ENCODE measurements around the gene VAT1.
A peak's percentile ranks its signal among the peaks of the same experiment; 100 is the strongest.

The VAT1 gene

DNA sequence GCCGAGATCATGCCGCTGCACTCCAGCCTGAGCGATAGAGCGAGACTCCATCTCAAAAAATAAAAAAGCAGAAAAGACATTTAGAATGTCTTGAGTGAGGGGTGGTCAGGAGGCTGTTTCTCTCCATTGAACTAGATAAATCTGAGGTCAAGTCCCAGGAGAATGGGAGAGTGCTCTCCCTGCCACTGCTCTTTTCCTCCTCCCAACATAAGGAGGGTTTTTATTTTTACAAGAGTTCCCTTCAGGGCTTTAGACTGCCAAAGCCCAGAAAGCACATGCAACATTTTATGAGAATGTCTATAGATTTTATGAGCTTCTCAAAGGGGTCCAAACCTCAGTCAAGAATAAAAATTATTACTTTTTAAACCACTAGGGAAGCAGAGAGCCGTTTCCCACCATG lies 4.4 kb upstream of the VAT1 start:
- no peak for DNase-seq

DNA sequence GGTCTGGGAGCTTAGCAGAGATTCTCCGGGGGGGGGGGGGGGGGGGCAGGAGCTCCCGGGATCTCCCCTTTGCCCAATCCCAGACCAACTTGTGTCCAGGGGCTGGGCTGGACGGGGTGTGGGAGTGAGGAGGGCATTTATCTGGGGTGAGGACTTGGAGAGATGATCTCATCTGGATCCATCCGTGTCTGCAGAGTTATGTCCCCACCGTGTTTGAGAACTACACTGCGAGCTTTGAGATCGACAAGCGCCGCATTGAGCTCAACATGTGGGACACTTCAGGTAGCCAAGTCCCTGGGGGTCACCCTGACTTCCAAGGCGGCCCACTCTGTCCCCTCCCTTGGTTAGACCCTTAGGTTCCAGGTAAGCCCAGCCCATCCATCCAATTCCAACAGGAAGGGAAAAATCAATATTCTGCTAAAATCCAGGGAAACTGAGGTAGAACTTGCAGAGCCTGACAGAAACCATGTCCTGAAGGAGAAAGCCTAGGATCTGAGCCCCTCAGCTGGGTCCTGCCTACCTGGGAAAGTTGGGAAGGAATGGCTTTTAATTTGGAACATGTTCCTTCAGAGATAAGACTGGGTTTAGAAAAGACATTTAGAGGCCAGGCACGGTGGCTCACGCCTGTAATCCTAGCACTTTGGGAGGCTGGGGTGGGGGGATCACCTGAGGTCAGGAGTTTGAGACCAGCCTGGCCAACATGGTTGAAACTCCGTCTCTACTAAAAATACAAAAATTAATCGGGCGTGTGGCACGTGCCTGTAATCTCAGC lies 3.8 kb upstream of the VAT1 start:
- DNase-seq: no peak

DNA sequence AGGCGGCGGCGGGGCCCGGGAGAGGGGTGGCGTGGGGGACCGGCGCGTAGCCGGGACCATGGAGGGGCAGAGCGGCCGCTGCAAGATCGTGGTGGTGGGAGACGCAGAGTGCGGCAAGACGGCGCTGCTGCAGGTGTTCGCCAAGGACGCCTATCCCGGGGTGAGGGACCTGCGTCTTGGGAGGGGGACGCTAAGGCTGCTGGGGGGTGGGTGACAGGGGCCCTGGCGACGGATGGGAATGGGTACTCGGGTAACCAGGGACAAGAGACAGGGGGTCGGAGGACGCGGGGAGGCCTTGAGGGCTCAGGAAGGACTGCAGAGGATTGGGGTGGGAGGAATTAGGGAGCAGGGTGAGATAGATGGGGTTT lies 3.1 kb upstream of the VAT1 start:
- no peak for DNase-seq

- DNase-seq: peak; percentile 78 to 81
Measured at GRCh38 chr17:43024407-43025289, 2.5 kb upstream of the VAT1 start, which contains the start of gene RND2. RND2 (plus strand) TSS chr17:43025231; CDS start chr17:43025348, 117 bp downstream.

- DNase-seq: peak in 1 of 2 donors; percentile 43
Measured at GRCh38 chr17:43020789-43021740, 1.1 kb downstream of the VAT1 start.

- no peak for DNase-seq
Measured at GRCh38 chr17:43020030-43020621, 2.1 kb downstream of the VAT1 start.

- DNase-seq: no peak
Measured at GRCh38 chr17:43019418-43019817, 2.8 kb downstream of the VAT1 start.

GRCh38 chr17:43018932-43019331 lies 3.3 kb downstream of the VAT1 start:
- DNase-seq: no peak

DNA sequence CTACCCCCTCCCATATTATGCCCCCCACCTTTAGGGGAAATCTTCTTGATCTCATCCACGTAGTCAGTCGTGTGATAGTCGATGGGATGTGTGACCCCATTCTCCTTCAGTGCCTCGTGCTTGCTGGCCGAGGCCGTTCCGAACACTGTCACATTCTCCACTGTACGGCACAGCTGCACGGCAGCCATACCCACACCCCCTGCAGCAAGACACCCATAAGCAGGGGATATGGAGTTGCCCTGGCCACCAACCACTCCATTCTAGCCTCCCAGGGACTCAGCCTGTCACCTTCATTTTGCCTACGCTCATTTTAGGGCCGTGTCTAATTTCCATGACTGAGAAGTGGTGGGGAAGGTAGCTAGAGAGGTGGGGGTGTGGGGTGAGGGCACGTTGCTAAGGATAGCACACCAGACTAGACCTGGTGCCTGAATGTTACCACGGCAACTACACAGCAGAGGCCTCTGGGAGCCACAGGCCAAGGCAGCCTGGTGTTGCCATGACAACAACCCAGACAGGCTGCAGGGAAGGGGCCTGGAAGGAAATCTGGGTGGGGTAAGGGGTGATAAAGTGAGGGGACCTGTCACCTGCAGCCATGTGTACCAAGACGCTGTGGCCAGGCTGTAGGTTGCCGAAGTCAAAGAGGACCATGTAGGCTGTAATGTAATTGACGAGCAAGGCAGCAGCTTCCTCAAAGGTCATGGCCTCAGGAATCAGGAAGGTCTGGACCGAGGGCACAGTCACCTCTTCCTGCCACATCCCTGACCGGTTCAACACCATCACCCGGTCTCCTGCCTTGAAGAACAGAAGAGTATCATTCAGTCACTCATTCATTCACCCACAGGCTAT lies 4.0 kb downstream of the VAT1 start:
- DNase-seq: no peak

DNA sequence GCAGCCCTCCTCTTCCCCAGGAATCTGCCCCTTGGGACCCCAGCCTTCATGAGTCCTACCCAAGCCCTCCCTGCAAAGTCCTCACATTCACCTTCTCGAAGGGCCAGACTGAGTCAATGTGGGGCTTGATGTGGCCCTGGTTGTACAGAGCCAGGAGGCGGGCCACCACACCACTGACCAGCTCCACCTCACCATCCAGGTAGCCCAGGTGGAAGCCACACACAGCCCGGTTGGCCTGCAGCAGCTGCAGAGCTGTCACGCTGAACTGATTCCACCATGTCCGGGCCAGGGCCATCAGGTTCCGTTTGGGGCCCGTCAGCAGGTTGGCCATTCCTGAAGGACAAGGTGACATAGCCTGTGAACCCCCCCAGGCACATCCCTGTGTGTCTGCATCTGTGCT lies 6.0 kb downstream of the VAT1 start:
- DNase-seq: no peak

GRCh38 chr17:43015579-43015978 lies 6.6 kb downstream of the VAT1 start:
- no peak for DNase-seq

DNA sequence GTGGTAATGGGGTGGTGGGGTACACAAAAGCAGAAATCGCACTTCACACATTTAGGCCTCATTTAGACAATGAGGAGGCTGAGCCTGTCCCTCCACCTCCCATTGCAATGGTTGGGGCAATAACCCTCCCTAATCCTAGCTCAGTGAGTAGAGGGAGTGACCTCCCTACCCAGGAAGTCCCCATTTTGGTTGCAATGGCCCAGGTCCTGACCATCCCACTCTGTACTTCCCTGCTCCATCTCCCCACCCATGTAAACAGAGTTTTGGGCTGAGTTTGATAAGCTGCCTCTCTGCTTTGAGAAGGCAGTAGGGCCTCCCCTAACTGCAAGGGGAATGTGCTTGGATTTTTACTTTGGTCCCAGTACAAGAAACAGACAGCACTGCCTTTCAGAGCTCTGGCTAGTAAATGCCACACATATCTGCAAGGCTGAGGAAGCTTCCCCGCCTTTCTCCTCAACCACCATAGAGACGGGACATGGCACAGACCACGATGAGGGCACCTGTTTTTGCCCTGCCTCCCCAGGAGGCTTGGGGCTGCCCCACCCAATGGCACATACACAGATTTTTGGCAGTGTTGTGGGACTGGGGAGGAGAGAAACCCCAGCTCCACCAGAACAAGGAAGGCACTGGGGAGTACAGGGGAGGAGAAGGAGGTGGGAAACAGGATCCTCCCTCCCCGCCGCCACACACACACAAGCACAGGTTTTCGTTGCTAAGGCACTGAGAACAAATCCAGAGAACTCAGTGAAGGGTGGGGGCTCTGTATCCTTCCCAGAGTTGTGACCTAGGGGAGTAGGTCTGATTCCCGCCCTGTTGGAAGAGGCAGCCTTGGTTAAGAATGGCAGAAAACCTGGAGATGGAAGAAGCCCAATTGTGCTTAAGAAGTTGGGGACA lies 7.3 kb downstream of the VAT1 start:
- DNase-seq: no peak

DNA sequence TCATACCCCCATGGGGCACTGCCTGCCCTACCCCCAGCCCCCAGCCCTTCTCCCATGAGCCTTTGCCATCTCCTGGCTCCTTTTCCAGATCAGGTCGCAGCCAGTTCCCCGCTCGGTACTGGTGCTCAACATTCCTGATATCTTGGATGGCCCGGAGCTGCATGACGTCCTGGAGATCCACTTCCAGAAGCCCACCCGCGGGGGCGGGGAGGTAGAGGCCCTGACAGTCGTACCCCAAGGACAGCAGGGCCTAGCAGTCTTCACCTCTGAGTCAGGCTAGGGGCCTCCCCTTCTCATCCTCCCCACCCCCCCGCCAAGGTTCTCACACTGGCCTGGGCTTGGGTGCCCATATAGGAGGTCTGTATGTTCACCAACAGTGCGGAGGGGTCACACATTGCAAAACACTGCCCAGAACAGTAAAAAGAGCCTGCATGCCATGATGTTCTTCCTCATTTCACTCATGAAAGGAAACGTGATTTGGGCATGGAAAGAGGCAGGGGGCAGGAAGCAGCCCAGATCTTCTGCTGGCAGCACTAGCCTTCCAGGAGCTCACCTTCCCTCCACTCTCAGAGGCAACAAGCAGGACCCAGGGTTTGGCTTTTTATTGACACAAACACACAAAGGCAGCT lies 8.1 kb downstream of the VAT1 start:
- no peak for DNase-seq

DNA sequence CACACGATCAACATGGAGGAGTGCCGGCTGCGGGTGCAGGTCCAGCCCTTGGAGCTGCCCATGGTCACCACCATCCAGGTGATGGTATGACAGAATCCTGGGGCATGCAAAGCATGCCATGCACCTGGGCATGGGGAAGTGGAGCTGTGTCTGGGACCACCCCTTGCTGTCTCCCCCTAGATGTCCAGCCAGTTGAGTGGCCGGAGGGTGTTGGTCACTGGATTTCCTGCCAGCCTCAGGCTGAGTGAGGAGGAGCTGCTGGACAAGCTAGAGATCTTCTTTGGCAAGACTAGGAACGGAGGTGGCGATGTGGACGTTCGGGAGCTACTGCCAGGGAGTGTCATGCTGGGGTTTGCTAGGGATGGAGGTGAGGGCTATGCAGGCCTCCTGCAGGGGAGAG lies 8.9 kb downstream of the VAT1 start:
- no peak for DNase-seq

GRCh38 chr17:43011728-43012472 lies 10.3 kb downstream of the VAT1 start:
- no peak for DNase-seq

- DNase-seq: no peak
Measured at GRCh38 chr17:43010667-43011308, 11.4 kb downstream of the VAT1 start.

DNA sequence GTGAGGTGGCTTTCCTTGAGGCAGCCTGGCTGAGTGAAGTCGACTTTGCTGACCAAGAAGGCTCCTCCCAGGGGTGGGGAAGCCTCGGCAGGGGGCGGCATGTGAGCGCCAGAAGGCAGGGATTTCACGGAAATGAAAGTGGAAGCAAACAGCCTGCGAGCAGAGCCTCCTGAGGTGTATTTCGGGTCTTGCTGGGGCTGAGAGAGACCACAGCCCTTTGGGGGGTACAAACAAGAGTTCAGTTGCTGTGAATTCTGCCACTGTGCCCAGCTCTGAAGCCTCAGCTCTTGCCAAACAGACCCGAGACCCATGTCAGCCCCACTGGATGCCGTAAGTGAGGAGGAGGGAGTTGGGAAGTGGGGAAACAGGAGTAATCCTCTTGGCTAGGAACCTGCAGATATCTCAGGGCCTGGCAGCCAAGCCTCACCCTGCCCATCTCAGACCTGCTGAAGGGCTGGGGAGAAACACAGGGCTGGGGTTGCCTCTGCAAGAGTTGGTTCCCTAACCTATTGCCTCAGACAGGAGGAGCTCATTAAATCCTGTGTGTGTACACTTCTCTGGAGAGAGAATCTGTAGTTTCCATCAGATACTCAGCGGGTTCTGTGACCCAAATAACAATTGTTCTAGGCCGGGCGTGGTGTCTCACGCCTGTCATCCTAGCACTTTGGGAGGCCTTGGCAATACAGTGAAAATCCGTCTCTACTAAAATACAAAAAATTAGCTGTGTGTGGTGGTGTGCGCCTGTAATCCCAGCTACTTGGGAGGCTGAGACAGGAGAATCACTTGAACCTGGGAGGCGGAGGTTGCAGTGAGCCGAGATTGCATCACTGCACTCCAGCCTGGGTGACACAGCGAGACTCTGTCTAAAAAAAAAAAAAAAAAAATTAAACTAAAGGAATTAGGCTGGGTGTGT lies 15.3 kb downstream of the VAT1 start, which contains the start of gene IFI35:
IFI35 (plus strand) TSS at position 146 of the 913 bp plus-strand sequence; CDS start at position 310, 164 bp downstream.
- peak; percentile 85 for DNase-seq

Measured in stimulated activated CD4-positive, alpha-beta T cell treated with anti-CD3 and anti-CD28 coated beads, Interleukin-2, amount 100 ng/mL, for 24 hours (primary cell).